Chondrocyte (in vitro differentiated cells): Measurements from ENCODE around the gene CELF2. TPM values are rescaled to one million over a fixed set of nuclear protein-coding genes. Genes with fewer than 3 reads are reported as not detected.

Source experiments
- DNase-seq: peaks from one replicate; pipeline ENCODE4 v3.0.0; 2021; ENCODE audit warnings: mixed read lengths, low spot score
- H3K27ac Mint-ChIP-seq: one replicate; pipeline ENCODE4 v1.8.0; 2021; ENCODE audit warnings: mild to moderate bottlenecking, moderate library complexity, mixed read lengths; ENCODE audit not compliant: unreplicated experiment
- H3K27me3 Mint-ChIP-seq: 2 replicates; pipeline ENCODE4 v1.8.0; 2021; ENCODE audit warnings: low read depth, mixed read lengths
- H3K36me3 Mint-ChIP-seq: 2 replicates; pipeline ENCODE4 v1.8.0; 2021; ENCODE audit warnings: low read depth, mixed read lengths
- H3K4me1 Mint-ChIP-seq: 2 replicates; pipeline ENCODE4 v1.8.0; 2021; ENCODE audit warnings: low read depth, mild to moderate bottlenecking, mixed read lengths
- H3K4me3 Mint-ChIP-seq: one replicate; pipeline ENCODE4 v1.8.0; 2021; ENCODE audit warnings: mild to moderate bottlenecking, moderate library complexity, mixed read lengths; ENCODE audit not compliant: unreplicated experiment
- H3K9me3 Mint-ChIP-seq: 2 replicates; pipeline ENCODE4 v1.8.0; 2021; ENCODE audit warnings: low read depth, mixed read lengths
- CTCF ChIP-seq: fragments of 200-600 bp; sonication (generic); IDR thresholded peaks from 2 replicates; pipeline ENCODE4 v1.5.0; 2021; ENCODE audit warnings: antibody characterized with exemption, mild to moderate bottlenecking, moderate library complexity
- total RNA-seq: library from RNA; stranded (reverse); gene quantifications from 3 replicates; pipeline ENCODE4 v1.2.1, GENCODE V29; 2021

Gene CELF2
- total RNA-seq, 1 donor from 2014 or later = 44.3 TPM

DNA sequence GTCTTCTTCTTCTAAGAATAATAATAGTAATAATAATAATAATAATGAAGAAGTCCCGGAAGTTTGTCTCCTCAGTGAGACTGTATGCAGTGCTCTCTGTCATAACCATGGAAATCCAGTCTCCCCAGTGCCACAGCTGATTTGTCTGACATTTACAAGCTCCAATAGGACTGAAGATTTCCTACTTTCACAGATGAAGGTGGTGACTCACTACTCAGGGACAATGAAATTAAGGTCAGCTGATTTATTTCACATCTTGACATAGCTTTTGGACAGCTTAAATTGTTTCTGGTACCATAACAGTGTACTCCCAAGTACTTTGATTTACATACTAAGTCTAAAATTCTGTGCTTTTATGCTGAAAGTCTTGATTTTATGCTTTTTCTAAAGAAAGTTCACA is 6.9 kb downstream of the CELF2 start:
- Mint-ChIP-seq H3K9me3 (no peaks in the 10 kb centered on the region), H3K4me1 (peaks cover 9% of the 10 kb centered on the region), H3K4me3 (no peak overlapping the region), H3K36me3 (no peaks in the 10 kb centered on the region), H3K27ac (no peak overlapping the region), H3K27me3 (no peaks in the 10 kb centered on the region)
- DNase-seq = no peak
- no peak for TF ChIP-seq CTCF

- Mint-ChIP-seq H3K4me1 (peaks cover 7% of the 10 kb centered on the region), H3K27ac (no peak overlapping the region), H3K9me3 (no peaks in the 10 kb centered on the region), H3K4me3 (no peak overlapping the region), H3K36me3 (no peaks in the 10 kb centered on the region), H3K27me3 (no peaks in the 10 kb centered on the region)
- TF ChIP-seq CTCF = no peak
- no peak for DNase-seq
Measured at GRCh38 chr10:11025978-11026377, 8.3 kb downstream of the CELF2 start.

DNA sequence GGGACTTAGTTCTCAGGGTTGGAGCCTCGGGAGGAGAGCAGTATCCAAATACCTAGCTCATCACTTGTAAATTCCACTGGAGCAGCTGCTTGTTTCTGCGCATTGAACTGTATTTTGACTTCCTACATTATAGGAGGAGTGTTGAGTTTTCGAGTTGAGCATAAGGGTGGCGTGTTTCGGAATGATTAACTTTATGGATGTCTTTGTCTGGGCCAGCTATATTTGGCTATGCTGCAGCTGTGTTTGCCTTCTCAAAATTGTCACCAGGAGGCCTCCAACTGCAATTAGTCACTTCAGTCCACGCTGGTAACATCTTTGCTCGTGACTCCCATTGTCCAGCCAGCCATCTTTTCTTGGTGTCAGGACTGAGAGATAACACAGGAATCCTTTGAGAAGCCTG is 9.1 kb downstream of the CELF2 start:
- Mint-ChIP-seq H3K9me3 (no peaks in the 10 kb centered on the region), H3K4me1 (peaks cover 7% of the 10 kb centered on the region)

DNA sequence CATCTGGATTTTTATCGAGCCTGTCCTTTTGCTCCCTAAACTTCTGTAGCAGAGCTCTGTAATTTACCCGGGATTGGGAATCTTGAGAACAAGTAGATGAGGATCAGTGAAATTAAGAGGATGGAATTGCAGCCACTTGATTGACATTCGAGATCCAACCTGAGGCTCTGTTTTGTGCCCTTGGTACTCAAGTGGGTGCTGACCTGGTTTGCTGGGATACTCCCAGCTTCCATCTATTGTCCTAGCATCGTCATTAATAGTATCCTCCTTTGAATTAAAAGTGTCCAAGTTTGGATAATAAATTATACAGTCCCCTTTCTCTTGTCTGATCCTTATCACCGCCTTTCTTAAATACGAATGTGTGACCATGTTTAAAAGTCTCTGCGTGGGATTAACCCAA is 17.1 kb downstream of the CELF2 start:
- no peak for DNase-seq
- H3K27me3 Mint-ChIP-seq = no peaks in the 10 kb centered on the region
- peaks cover 14% of the 10 kb centered on the region for H3K4me1 Mint-ChIP-seq
- no peak for TF ChIP-seq CTCF
- peaks cover 1% of the 10 kb centered on the region for H3K36me3 Mint-ChIP-seq
- no peak overlapping the region for H3K4me3 Mint-ChIP-seq
- H3K27ac Mint-ChIP-seq = no peak overlapping the region
- no peaks in the 10 kb centered on the region for H3K9me3 Mint-ChIP-seq

More for the DNA sequence above, 9.1 kb downstream of the CELF2 start:
- Mint-ChIP-seq H3K4me3 (peak overlapping the region; percentile 17), H3K27me3 (no peaks in the 10 kb centered on the region), H3K27ac (peak overlapping the region; percentile 77), H3K36me3 (peaks cover under 1% of the 10 kb centered on the region)
- DNase-seq = no peak
- no peak for TF ChIP-seq CTCF

GRCh38 chr10:11035301-11035991 is 17.8 kb downstream of the CELF2 start:
- Mint-ChIP-seq H3K4me3 (no peak overlapping the region), H3K4me1 (peaks cover 14% of the 10 kb centered on the region), H3K27ac (peak overlapping the region; percentile 29), H3K36me3 (peaks cover 1% of the 10 kb centered on the region), H3K27me3 (no peaks in the 10 kb centered on the region), H3K9me3 (no peaks in the 10 kb centered on the region)
- no peak for TF ChIP-seq CTCF
- no peak for DNase-seq
